GM18868 (cell line): ENCODE measurements around the gene ABCA2.
"Not testable (repeated sequence)": the region's sequence is repeated elsewhere in the genome, so short reads cannot be mapped to it uniquely, and the experiment has no call there.

Source experiments
- ATAC-seq: cut with Tn5 transposase; IDR thresholded peaks from one replicate; pipeline ENCODE4 v1.9.1; 2021; ENCODE audit warnings: mild to moderate bottlenecking, moderate library complexity; ENCODE audit not compliant: unreplicated experiment

Gene ABCA2

DNA sequence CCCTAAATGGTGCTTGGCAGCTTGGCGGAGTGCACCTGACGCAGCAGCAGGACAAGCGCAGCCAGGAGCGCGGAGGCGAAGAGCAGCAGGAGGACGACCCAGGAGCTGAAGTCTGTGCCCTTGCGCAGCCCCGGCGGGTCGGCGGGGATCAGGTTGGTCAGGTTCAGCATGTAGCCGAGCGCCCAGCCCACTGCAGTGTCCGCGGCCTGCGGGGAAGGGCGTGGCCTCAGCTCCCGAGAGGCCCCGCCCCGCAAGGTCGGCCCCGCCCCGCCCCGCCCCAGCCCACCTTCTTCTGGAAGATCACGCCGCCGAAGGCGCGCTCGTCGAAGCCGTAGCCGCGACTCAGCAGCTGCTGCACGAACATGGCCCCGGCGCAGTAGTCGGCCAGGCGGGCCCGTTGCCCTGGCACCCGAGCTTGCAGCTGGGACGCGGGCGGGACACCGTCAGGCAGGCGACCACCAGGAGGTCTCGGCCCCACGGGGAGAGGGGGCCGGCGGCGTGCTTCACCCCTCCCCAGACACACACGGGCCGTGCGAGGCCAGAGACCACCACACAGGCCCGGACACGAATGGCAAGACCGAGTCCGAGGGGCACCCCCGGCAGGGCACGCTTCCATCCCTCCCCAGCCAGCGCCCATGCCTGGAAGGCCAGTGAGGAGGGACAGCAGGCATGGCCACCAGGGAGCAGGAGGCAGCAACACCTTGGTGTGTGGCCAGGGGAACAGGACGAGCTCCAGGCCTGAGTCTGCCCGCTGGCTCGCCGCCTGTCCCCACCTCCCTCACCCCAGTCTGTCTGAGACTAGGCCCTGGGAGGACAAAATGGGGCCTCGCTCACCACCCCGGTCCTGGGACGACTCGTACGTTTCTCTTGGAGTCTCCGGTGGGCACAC lies 20.9 kb upstream of the ABCA2 start:
- no peak for ATAC-seq

- no peak for ATAC-seq
These were observed 18.2 kb upstream of the ABCA2 start, which contains the start of gene NPDC1 for GRCh38 chr9:137046088-137046787. Gene NPDC1, minus strand, starts transcription at chr9:137046177. Its CDS starts 188 bp downstream, at chr9:137045989.

DNA sequence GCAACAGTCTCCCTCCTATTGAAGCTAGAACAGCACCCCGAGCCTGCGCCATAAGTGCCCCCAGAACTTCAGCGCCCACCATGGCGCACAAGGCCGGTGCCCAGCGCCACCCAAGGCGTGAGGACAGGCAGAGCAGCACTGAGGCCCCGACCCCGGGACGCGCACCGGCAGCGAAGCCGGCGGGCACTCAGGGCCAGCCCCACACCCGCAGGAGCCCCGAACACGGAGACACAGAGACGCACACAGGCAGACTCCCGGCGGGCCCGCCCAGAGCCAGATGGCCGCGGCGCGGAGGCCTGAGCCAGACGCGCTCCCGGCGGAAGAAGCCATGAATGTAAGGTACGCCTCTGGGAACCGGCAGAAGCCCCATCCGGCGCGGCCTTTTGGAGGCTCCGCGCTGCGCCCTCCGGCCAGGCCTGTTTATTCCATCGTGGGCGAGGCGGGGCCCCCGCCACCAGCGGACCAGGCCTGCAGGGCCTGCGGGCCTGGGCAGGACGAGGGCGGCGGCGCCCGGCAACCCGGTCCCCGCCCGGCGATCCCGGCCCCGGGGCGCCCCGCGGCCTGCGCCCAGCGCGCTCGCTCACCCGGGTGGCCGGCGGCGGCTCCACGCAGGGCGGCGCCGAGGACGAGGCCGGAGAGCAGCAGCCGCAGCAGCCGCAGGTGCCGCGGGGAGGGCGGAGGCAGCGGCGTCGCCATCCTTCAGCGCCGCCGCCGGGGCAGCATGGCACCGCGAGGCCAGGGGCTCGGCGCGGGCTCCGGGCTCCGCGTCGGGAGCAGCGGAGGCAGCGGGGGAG lies 17.5 kb upstream of the ABCA2 start:
- no peak for ATAC-seq

GRCh38 chr9:137044502-137045177 lies 16.6 kb upstream of the ABCA2 start:
- ATAC-seq, result no peak

DNA sequence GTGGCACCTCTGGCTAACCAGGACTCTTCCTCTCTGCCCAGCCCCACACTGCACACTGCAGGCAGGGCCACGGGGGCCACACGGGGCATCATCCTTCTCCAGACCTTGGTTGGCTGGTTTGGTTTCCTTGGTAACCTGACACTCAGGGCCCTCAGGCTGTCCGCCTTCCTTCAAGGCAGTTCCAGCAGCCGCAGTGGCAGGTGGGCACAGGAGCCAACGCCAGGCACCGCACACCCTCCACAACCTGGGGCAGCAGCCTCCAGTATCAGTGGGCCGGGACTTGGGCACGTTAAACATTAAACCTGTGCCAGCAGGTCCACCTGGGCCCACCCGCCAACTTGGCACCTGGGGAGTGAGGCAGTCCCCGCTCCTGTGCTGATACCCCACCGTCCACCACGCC lies 16.0 kb upstream of the ABCA2 start:
- ATAC-seq, result no peak

GRCh38 chr9:137042751-137043727 lies 15.0 kb upstream of the ABCA2 start:
- no peak for ATAC-seq

DNA sequence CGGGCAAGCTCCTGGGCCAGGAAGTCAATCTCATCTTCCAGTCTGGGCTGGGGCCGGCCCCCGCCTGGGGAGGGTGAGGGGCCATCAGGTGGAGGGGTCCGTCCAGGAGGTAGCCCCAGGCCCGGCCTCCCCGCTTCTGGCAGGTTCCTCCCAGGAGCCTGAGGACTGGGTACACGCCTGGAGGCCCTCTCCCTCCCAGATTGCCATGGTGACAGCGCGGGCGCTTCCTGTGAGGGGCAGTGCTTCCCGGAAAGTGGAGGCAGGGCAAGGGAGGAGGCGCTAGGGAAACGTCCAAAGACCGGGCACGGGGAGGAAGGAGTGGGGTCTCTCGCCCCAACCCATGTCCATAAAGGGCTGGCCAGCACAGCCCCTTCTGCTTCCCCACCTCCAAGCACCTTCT lies 13.1 kb upstream of the ABCA2 start:
- ATAC-seq, result no peak

- ATAC-seq, result no peak
These were observed 12.5 kb upstream of the ABCA2 start for GRCh38 chr9:137040568-137040967.

GRCh38 chr9:137039611-137040366 lies 11.8 kb upstream of the ABCA2 start:
- no peak for ATAC-seq

DNA sequence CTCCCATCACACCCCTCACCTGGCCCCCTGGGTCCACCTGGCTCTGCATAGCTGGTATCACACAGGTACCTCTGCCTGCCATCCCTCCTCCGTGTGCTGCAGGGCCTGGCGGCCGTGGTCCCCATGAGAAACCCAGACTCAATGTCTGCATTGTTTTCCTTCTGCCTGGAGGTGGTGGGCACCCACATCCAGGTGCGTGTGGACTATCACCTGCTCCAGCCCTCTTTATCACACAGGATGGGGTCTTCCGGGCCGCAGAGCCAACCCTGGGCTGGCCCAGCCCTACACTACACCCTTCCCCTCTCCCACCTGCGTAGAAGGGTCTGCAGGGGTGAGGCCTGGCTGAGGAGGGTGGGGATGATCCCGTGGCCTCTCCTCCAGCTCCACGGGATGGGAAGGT lies 10.9 kb upstream of the ABCA2 start:
- ATAC-seq, result no peak

DNA sequence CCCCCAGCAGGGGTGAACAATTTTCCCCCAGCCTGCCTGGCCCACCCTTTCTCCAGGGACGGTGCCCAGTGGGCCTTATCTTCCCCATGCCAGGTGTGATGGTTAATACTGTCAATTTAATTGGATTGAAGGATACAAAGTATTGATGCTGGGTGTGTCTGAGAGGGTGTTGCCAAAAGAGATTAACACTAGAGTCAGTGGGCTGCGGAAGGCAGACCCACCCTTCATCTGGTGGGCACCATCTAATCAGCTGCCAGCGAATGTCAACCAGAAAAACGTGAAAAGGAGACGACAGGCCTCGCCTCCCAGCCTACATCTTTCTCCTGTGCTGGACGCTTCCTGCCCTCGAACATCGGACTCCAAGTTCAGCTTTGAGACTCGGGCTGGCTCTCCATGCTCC lies 9.4 kb upstream of the ABCA2 start:
- ATAC-seq, result no peak

DNA sequence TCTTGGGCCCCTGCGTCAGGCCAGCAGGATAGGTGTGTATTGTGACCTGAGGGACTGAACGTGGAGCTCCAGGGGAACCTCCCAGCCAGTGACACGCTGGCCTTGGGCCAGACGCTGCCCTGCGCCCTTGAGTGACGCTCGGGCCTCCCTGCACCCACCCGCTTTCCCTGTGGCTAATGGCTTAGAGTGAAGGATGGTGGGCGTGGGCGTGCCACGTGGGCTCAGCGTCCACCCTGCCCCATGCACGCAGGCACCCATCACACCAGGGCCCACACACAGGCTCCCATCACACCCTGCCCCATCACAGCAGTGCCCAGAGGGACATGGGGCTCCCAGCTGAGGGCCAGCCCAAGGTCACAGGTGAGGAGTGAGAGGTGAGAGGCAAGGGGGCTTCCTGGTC lies 9.0 kb upstream of the ABCA2 start:
- no peak for ATAC-seq

GRCh38 chr9:137035937-137036336 lies 7.9 kb upstream of the ABCA2 start:
- ATAC-seq, result no peak

DNA sequence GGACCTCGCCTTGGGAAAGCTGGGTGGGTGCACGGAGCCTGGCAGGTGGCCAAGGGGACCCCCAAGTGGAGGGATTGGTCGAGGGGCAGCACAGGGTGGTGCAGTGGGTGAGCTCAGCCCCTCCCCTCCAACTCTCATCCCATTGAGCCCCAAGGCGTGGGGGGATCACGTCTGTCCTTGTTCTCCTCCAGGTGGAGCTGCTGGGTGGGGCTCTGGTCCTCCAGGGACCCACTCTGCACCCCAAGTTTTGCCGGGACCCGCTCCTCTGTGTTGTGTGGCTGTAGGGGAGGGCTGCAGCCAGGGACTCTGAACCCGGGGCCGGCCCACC lies 7.4 kb upstream of the ABCA2 start:
- ATAC-seq, result no peak

DNA sequence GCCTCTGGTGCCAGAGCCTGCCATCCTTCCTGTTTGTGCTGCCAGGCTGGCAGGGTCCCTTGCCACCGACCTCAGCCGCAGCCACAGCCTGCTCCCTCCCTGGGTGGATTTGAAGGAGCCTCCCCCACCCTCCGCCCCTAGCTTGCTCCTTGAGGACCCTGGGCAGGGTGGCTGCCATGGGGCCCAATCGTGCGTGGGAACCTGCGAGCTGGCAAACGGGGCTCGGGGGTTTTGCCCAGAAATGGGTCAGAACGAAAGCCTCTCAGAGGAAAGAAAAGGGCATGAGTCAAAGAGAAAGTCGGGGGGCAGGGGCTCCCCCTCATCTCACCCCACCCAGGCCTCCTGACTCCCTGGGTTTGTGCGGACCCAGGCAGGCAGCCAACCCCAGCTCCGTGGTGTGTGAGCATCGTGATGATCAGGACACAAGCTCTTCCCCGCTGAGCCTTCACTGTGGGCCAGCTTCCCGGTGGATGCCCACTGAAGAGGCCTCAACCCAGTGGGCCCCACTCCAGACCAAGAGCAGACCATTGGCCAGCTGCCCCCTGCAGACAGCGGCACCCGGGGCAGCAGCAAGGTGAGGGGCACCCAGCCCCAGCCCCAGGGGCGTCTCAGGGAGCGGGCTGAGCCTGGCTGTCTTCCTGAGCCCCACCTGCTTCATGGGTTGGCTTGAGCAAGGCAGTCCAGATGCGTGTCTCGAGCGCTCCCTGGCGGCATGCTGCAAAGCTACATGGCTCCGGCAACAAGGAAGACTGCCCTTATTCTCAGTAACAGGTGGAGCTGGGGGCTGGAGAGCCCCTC lies 6.9 kb upstream of the ABCA2 start:
- peak; percentile 64 for ATAC-seq

DNA sequence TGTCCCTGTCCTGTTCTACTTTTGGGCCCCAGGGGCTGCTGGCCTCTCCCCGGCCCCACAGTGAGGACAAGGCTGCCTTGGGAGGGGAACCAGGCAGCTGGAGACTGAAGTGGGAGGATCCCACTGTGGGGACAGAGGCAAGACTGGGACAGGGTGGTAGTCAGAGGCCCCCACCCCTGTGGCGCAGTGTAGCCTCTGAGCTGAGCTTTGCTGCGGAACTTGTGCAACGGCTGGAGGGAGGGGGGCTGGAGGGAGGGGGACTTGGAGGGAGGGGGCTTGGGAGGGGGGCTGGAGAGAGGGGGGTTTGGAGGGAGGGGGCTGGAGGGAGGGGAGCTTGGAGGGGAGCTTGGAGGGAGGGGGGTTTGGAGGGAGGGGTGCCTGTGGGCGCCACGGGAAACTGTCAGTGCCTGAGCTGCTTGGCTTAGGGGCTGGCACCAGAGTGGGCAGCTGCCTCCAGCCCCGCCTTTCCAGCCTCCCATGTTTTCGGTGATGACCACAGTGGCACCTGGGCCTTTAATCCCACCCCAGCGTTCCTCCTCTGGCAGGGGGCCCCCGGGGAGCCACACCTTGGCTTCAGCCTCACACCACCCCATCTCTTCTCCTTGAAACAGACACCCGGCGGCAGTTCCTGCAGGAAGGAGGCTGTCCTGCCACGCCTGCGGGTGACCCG lies 6.1 kb upstream of the ABCA2 start:
- ATAC-seq, result no peak

- ATAC-seq, result not testable (repeated sequence)
These were observed 5.4 kb upstream of the ABCA2 start for GRCh38 chr9:137033481-137033880.

DNA sequence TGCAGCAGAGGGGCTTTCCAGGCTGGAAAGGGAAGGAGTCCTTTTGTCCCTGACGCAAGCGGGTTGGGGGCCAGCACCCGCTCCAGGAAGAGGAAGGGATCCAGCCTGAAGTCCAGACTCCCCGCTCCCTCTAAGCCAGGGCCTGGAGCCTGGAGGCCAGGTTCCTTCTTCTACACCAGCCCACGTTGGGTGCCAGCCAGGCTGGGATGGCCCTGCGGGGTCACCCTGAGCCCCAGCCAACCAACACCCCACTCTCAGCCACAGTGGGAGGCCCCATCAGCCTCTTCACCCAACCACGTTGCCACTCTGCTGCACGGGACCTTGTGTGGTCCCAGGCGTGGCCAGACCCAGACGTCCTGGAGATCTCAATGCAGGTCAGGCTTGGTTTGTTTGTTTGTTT lies 4.8 kb upstream of the ABCA2 start:
- ATAC-seq, result no peak
